ENCODE data around the gene GIN1. TPM values are rescaled to one million over a fixed set of nuclear protein-coding genes. Genes with fewer than 3 reads are reported as not detected.

The GIN1 gene
- total and polyA plus RNA-seq, 9 of the 15 experiments (the other 6 are each of a cell fraction or from before 2014, with no cell fraction given) = 2.4 to 9.8 (median 7.8) TPM

DNA sequence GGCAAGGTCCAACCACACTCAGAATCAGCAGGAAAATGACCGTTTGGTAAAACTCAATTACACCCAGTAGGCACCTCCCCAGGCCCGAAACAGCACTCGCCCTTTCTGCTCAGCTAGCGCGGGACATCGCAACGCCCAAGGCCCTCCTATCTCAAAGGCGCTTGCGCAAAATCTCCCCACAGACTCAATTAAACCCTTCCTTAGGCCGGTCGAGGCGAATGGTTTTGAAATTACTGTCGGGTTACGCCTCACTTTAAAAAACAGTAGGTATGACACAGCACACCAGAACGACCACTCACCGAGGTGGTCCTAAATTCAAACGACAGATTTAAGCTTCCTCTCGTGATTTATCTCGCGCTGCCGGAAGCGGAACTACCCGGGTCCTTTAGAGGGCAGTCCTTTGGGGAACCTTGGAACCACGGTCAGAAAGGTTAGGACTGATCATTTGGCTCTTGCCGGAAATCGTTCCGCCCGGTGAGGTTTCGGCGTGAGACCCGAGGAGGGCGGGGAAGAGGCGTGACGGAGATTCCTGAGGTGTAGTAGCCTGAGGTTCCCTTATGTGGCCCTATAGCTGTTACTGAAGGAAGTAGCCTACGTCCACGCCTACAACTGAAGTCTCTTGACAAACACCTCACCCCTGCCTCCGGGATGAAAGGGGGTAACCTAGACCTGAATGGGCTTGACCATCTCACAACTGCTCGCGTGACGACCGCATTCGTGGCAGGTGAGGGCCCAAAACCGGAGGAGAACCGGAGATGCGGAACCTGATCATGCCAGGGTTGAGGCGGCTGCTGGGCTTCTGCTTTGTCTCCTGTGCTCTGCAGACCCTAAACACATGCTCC is at the start of gene GIN1, which contains the start of gene PPIP5K2 (continued):
- TF ChIP-seq, protein P1, sequence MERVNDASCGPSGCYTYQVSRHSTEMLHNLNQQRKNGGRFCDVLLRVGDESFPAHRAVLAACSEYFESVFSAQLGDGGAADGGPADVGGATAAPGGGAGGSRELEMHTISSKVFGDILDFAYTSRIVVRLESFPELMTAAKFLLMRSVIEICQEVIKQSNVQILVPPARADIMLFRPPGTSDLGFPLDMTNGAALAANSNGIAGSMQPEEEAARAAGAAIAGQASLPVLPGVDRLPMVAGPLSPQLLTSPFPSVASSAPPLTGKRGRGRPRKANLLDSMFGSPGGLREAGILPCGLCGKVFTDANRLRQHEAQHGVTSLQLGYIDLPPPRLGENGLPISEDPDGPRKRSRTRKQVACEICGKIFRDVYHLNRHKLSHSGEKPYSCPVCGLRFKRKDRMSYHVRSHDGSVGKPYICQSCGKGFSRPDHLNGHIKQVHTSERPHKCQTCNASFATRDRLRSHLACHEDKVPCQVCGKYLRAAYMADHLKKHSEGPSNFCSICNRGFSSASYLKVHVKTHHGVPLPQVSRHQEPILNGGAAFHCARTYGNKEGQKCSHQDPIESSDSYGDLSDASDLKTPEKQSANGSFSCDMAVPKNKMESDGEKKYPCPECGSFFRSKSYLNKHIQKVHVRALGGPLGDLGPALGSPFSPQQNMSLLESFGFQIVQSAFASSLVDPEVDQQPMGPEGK (CRISPR knock-in tag; IDR thresholded peaks at IDR 0.05; ENCODE audit: borderline replicate concordance) = no peak
- TF ChIP-seq MBD2 (IDR thresholded peaks at IDR 0.05; ENCODE audit: borderline replicate concordance, low read depth) = peak; percentile 67
- TF ChIP-seq, protein P2, sequence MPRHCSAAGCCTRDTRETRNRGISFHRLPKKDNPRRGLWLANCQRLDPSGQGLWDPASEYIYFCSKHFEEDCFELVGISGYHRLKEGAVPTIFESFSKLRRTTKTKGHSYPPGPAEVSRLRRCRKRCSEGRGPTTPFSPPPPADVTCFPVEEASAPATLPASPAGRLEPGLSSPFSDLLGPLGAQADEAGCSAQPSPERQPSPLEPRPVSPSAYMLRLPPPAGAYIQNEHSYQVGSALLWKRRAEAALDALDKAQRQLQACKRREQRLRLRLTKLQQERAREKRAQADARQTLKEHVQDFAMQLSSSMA (CRISPR knock-in tag; IDR thresholded peaks at IDR 0.05) = 0 out of 2 replicates have a peak, but pooled peaks have one; percentile 48
- 0 out of 2 replicates have a peak, but pooled peaks have one; percentile 10 for TF ChIP-seq ZNF584 (CRISPR knock-in tag; IDR thresholded peaks at IDR 0.05; ENCODE audit: low read depth)
- peak; percentile 46; the same call in 1 of the 2 replicates for TF ChIP-seq BHLHE40 (IDR thresholded peaks at IDR 0.05; ENCODE audit: low read length)
- TF ChIP-seq KDM1A (IDR thresholded peaks at IDR 0.05) = peak; percentile 46 to 51; a peak in 3 of 4 replicates
- no peak for TF ChIP-seq ZNF583 (CRISPR knock-in tag; IDR thresholded peaks at IDR 0.05)
- TF ChIP-seq ZNF324 (CRISPR knock-in tag; IDR thresholded peaks at IDR 0.05) = no peak
- no peak for TF ChIP-seq ZNF830 (CRISPR knock-in tag; IDR thresholded peaks at IDR 0.05)
- peak; percentile 85 to 87 for TF ChIP-seq NRF1 (conservative IDR thresholded peaks at IDR 0.05 in 1 of 2, IDR thresholded peaks at IDR 0.05 in 1 of 2)
- peak; percentile 59; the same call in 1 of the 2 replicates for TF ChIP-seq PML (IDR thresholded peaks at IDR 0.05; ENCODE audit: low read length)
- no peak for TF ChIP-seq ZC3H8 (IDR thresholded peaks at IDR 0.05)
- TF ChIP-seq MYC (IDR thresholded peaks at IDR 0.05; ENCODE audit: low read depth, low read length) = peak; percentile 29
- peak; percentile 69; the same call in 1 of the 2 replicates for TF ChIP-seq MYC (CRISPR knock-in tag; IDR thresholded peaks at IDR 0.05; ENCODE audit: borderline replicate concordance, low read depth)
- no peak for TF ChIP-seq MCM2 (IDR thresholded peaks at IDR 0.05; ENCODE audit: low read depth)
- TF ChIP-seq NELFE (IDR thresholded peaks at IDR 0.05; ENCODE audit: insufficient read depth, insufficient read length) = no peak
- TF ChIP-seq, protein P3, sequence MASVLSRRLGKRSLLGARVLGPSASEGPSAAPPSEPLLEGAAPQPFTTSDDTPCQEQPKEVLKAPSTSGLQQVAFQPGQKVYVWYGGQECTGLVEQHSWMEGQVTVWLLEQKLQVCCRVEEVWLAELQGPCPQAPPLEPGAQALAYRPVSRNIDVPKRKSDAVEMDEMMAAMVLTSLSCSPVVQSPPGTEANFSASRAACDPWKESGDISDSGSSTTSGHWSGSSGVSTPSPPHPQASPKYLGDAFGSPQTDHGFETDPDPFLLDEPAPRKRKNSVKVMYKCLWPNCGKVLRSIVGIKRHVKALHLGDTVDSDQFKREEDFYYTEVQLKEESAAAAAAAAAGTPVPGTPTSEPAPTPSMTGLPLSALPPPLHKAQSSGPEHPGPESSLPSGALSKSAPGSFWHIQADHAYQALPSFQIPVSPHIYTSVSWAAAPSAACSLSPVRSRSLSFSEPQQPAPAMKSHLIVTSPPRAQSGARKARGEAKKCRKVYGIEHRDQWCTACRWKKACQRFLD (CRISPR knock-in tag; IDR thresholded peaks at IDR 0.05) = no peak
- TF ChIP-seq KDM2B (CRISPR knock-in tag; IDR thresholded peaks at IDR 0.05) = no peak
- no peak for TF ChIP-seq NFXL1 (CRISPR knock-in tag; IDR thresholded peaks at IDR 0.05)
- TF ChIP-seq XRCC5 (IDR thresholded peaks at IDR 0.05; ENCODE audit: low read depth, low read length) = peak; percentile 78; the same call in 1 of the 2 replicates
